Measurements from ENCODE around the gene TOB2.

Gene TOB2

GRCh38 chr22:41446639-41447434 is at the start of gene TOB2:
TOB2 (minus strand) TSS chr22:41446801; CDS start chr22:41437345, 9,456 bp downstream.
- peak; percentile 63 for DNase-seq

DNA sequence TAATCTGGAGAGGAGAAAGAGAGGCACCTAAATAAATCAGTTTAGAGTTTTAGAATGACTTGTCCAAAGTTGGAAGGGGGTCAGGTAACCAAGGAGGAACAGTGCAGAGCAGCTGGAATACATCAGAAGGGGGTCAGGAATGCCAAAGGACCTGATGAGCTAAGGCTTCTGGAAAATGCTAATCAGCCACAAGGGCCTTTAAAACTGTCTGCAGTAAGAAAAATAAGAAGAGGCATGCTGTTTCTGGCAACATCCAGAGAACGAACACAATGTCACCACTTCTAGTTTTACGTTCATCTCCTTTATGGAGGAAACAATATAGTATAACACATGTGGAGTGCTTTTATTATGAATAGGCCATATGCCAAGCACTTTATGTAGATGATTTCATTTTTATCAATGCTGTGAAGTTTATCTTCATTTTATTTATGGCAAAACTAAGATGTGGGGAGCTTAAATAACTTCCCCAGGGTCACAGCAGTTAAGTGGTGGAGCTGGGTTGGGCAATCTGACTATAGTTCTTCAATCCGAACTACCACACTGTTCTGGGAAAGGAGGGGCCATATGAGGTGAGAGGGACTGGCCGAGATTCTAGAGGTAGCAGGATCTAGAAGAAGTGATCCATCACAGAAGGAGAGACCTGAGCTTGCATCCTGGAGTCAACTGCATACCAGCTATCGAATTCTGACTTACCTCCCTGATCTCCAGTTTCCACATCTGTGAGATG is 44.9 kb upstream of the TOB2 start:
- DNase-seq = no peak

DNA sequence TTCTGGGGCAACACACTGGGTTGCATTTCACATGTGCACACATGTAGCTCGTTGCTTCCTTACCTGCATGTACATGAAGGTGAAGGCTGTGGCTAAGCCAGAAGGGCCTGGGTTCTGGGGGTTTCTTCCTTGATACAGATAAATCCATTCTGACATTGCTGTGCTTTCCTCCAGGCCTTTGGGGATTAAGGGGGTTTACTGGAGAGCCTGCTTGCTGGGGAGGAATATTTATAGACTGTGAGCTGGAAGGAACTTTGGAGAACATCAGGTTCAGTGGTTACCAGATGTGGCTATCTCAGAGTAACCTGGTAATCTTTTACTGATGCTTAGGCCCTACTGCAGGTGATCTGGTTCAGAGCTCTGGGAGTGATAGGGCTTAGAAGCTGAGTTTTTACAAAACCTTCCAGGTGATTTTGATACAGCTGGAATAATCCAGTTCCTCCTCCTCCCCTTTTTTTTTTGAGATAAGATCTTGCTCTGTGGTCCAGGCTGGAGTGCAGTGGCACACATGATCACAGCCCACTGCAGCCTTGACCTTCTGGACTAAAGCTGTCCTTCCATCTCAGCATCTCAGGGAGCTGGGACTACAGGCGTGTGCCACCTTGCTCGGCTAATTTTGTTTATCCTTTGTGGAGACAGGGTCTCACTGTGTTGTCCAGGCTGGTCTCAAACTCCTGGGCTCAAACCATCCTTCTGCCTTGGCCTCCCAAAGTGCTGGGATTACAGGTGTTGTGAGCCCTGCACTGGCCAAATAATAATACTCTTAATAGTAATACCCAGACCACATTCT is 42.2 kb upstream of the TOB2 start:
- no peak for DNase-seq

GRCh38 chr22:41488076-41488475 is 41.5 kb upstream of the TOB2 start:
- DNase-seq = no peak

- no peak for DNase-seq
Observed at GRCh38 chr22:41487037-41487935, 40.7 kb upstream of the TOB2 start.

GRCh38 chr22:41485033-41485432 is 38.4 kb upstream of the TOB2 start:
- DNase-seq = no peak

DNA sequence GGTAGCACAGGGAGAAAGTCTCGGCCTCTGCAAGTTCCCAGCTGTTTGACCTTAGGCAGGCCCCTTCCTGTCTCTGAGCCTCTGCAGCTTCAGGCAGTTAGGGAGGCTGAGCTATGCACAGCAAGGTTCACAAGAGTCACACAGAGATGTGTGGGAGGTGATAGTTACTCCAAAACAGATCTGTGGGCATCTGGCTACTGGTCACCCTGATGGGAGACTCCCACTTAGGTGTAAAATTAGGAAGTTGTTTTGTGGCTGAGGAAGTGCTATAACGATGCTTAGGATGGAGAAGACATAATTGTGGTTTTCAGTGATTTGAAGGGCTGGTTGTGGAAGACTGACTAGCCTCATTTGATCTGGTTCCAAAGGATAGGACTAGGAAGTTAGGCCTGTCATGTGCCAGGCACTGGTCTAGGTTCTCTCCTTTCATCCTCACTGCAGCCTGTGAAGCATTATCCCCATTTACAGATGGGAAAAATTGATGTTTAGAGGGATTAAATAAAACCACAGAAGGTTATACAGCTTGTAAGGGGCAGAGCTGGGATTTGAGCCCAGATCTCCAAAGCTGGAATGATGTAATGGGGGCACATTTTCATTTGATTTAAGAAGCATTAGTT is 35.8 kb upstream of the TOB2 start:
- DNase-seq = no peak

DNA sequence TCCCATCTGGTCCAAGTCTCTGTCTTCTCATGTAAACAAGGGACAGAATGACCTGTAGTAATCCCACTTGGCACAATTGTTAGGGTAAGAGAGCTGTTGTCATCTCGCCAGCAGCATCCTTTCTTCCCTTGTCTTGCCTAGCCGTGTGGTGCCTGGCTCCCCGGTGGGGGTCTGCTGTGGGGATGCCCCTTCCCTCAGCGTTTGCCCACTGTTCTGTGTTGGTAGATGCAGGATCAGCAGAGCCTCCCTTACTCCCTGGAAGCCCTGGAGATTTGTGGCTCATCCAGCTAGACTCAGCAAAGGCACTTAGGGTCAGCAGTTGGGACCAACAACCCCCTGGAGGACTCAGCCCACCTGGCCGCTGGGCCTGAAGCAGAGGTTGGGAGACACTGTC is 35.3 kb upstream of the TOB2 start:
- no peak for DNase-seq

DNA sequence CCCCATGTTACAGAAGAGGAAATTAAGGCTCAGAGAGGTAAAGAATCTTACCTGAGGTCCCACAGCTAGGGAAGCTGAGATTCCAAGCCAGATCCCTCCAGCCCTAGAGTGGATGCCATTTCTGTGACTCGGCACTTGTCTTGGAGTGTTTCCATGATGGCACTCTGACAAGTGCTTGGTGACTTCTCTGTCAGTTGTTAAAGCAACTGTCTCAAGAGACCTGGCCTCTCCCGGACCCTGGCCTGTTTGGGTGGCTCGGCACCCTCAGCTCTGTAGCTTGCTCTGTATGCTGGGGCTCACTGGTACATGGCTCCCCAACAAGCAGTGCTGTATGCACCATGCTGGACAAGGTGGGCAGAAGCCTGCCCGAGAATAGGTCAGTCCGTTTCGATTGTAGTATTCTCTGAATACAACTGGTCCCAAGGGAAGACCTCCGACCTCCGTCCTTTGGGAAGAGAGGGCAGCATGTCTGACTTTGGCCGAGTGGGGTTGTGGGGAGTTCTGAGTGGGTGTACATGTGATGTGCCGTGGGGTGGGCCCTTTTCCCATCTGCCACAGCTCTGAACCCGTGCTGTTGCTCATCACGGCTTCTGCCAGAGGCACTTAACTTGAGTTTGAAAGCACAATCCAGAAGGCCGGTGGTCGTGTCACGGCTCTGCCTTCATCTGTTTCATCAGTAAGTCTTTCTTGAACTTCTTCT is 34.7 kb upstream of the TOB2 start:
- no peak for DNase-seq

- no peak for DNase-seq
Observed at GRCh38 chr22:41480397-41480735, 33.8 kb upstream of the TOB2 start.

DNA sequence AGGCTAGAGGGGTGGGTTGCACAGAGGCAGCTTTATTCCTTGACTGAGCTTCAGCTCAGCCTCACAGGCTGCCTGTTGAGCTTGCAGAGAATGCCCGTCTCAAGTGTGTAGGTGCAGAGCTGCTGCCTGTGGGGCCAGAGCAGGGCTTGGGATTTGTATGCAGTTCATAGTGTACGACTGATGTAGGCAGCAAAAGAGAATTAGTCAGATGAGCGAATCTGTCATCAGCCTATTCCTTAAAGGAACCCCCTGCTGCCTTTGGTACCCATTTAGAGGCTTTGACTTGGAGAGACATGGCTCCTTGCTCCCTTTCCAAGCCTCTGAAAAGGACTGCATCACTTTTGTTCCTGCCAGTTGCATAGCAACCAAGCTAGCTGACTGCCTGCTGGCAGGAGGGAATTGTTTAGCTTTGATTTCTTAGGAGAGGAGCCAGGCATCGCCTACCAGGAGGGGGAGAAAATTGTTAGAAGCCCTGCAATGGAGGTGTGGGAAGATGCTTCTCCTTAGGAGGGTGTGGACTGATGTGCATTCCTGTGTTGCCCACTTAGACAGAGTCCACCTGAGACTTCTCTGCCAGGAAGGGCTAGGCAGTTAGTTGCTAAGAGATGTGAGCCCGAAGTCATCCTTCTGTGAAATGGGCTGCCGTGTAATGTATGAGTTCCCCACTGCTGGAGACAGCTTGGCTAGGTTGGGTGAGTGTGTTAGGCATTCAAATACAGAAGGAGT is 33.2 kb upstream of the TOB2 start:
- no peak for DNase-seq

- no peak for DNase-seq
Observed at GRCh38 chr22:41478891-41479521, 32.4 kb upstream of the TOB2 start.

- DNase-seq = no peak
Observed at GRCh38 chr22:41478473-41478872, 31.9 kb upstream of the TOB2 start.

- DNase-seq = no peak
Observed at GRCh38 chr22:41474872-41475451, 28.4 kb upstream of the TOB2 start.

DNA sequence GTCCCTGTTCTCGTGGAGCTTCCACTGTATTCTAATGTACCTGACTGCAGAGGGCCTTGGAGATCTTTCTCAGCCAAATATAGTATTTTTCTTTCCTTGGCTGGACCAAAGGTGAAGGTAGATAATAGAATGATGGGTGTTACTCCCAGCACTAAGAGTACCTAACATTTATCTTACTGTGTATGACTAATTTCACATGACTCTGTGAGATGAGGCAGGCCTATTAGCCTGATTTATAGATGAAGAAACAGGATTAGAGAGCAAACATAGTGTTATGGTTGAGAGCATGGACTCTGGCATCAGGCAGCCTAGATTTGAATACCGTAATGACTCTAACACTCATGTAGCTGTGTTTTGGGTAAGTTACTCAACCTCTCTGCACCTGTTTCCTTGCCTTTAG is 25.0 kb upstream of the TOB2 start:
- no peak for DNase-seq

GRCh38 chr22:41470886-41471285 is 24.3 kb upstream of the TOB2 start:
- DNase-seq = no peak

DNA sequence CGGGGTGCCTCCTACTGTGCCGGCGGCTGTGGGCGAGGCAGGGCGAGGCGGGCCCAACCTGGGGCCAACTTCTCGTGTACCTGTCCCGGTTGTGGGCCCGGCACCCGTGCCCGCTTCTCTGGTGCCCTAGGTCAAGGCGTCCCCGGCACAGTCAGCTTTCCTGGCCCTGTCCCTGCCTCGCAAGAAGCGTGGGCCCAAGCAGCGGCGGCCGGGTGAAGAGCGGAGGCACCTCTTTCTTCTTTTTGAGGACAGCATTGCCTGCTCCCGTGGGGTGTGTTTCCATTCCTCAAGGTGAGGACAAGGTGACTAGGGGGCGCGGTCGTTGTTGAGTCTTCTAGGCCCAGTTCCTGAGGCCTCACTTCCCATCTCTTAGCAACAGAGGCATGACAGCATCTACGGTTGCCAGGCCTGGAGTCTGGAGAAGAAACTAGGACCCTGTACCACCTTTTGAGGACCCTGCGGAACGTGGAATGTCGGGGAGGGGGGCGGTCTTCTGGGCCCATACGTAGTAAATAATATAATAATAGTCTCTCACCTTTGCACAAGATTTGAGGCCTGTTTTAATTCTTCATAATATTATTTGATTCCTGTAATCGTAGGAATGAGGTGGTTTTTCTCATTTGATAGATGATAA is 22.7 kb upstream of the TOB2 start:
- no peak for DNase-seq

- DNase-seq = peak; percentile 91
Observed at GRCh38 chr22:41468381-41469217, 22.0 kb upstream of the TOB2 start, which contains the start of the genes ACO2 and PHF5A. ACO2 (plus strand) TSS chr22:41469117; CDS start chr22:41469147, 30 bp downstream. PHF5A (minus strand) TSS chr22:41468692; CDS start chr22:41468653, 39 bp downstream.

All from NCI-H1436 treated with DMSO at 0.1 percent for 48 hours (cell line).